Measurements from ENCODE around the gene TRIM31.
"Not testable (repeated sequence)": the region's sequence is repeated elsewhere in the genome, so short reads cannot be mapped to it uniquely, and the experiment has no call there.

Gene TRIM31

DNA sequence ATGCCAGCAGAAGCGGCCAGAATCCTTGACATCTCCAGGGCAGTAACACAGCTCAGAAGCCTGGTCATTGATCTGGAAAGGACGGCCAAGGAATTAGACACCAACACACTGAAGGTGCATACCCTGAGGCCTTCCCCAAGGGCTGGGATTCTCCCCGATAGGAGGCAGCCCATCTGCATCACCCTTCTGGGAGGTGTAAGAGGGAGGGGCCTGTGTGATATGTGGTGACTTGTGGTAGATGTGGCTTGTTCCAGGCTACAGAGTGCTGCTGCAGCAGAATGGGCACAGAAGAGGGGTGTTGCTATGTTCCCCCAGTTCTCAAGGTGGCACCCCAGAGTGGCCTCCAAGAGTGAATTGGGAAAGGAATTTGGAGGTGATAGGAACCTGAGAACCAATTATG lies 34.2 kb upstream of the TRIM31 start:
- no peak for DNase-seq (ENCODE audit: low read depth)
- no peak overlapping the region for H3K4me3 ChIP-seq (replicated peaks; ENCODE audit: low read depth, low read length)
- TF ChIP-seq, protein P1, sequence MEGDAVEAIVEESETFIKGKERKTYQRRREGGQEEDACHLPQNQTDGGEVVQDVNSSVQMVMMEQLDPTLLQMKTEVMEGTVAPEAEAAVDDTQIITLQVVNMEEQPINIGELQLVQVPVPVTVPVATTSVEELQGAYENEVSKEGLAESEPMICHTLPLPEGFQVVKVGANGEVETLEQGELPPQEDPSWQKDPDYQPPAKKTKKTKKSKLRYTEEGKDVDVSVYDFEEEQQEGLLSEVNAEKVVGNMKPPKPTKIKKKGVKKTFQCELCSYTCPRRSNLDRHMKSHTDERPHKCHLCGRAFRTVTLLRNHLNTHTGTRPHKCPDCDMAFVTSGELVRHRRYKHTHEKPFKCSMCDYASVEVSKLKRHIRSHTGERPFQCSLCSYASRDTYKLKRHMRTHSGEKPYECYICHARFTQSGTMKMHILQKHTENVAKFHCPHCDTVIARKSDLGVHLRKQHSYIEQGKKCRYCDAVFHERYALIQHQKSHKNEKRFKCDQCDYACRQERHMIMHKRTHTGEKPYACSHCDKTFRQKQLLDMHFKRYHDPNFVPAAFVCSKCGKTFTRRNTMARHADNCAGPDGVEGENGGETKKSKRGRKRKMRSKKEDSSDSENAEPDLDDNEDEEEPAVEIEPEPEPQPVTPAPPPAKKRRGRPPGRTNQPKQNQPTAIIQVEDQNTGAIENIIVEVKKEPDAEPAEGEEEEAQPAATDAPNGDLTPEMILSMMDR (IDR thresholded peaks at IDR 0.05; ENCODE audit: low read length, missing control alignments), result no peak

DNA sequence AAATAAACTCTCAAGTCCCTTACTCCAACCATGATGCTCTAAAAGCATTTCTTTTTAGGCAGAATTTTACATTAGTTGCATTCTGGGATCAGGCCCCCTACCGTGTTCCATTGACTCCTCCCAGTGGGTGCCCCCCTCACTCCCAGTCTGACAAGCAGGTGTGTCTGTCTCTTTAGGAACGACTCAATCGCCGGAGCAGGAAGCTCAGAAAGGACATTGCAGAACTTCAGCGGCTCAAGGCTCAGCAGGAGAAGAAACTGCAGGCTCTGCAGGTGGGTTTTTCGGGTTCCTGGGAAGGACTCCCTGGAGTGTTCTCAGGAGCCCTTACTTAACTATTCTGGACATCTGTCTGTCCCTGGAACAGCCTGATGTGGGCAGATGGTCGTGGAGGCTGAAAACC lies 32.9 kb upstream of the TRIM31 start:
- H3K4me3 ChIP-seq (replicated peaks; ENCODE audit: low read depth, low read length), result no peak overlapping the region
- TF ChIP-seq, protein P1 (IDR thresholded peaks at IDR 0.05; ENCODE audit: low read length, missing control alignments), result no peak
- no peak for DNase-seq (ENCODE audit: low read depth)

DNA sequence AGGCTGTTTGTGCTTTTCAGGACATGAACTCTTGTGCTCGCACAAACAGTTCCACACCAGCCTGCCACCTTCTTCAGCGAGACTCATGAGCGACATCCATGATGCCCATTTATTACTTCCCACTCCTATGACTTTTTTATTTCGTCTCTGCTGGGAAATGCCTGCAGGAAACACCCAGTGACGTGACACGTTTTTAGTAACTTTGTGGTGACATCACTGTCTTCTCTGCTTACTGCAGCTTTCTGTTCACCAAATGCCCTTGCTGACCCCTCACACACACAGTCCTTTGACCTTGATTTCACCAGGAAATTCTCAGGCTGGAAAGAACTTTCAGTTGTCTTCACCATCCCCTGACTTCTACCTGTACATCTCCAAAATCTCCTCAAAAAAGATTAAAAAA lies 31.9 kb upstream of the TRIM31 start:
- no peak for DNase-seq (ENCODE audit: low read depth)
- no peak overlapping the region for H3K4me3 ChIP-seq (replicated peaks; ENCODE audit: low read depth, low read length)
- TF ChIP-seq, protein P1 (IDR thresholded peaks at IDR 0.05; ENCODE audit: low read length, missing control alignments), result no peak

DNA sequence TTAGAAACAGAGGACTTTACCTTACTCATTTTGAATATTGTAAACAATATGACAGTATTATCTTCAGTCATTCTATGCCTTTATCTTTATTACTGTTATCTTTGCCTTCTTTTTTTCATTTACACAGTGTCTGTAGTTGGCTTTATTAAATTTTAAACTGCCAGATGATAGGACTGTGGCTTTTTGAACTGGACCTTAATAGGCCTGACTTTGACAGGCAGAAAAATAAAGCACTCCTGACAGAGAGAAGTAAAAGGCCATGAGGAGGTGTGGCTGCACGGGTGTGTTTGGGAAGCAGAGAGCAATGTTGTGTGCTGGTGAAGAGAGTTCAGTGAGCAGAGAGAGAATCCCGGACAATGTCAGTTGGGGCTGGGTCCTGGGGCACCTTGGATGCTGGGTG lies 30.9 kb upstream of the TRIM31 start:
- TF ChIP-seq, protein P1 (IDR thresholded peaks at IDR 0.05; ENCODE audit: low read length, missing control alignments), result no peak

DNA sequence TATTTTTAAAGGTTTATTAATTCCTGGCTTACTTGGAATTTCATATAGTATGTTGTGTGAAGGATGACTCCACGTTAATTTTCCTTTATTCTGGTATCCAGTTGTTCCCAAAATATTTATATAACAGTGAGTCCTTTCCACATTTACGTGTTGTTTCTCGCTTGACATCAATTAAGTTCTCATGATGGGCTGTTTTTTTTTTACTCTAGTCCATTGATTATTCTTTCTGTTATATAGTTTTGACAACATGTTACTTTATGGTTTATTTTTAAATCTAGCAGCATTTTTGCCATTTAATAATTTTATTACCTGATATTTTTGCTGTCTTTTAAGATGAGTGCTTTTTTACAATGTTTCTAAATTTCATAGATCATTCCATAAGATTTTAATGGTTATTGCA lies 29.8 kb upstream of the TRIM31 start:
- TF ChIP-seq, protein P1 (IDR thresholded peaks at IDR 0.05; ENCODE audit: low read length, missing control alignments), result no peak
- H3K4me3 ChIP-seq (replicated peaks; ENCODE audit: low read depth, low read length), result no peak overlapping the region
- DNase-seq (ENCODE audit: low read depth), result no peak

More for the DNA sequence above, 30.9 kb upstream of the TRIM31 start:
- H3K4me3 ChIP-seq (replicated peaks; ENCODE audit: low read depth, low read length), result no peak overlapping the region
- no peak for DNase-seq (ENCODE audit: low read depth)

DNA sequence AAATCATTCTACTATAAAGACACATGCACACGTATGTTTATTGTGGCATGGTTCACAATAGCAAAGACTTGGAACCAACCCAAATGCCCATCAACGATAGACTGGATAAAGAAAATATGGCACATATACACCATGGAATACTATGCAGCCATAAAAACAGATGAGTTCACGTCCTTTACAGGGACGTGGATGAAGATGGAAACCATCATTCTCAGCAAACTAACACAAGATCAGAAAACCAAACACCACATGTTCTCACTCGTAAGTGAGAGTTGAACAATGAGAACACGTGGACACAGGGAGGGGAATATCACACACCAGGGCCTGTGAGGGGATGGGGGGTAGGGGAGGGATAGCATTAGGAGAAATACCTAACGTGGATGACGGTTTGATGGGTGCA lies 27.4 kb upstream of the TRIM31 start:
- not testable (repeated sequence) for DNase-seq (ENCODE audit: low read depth)

DNA sequence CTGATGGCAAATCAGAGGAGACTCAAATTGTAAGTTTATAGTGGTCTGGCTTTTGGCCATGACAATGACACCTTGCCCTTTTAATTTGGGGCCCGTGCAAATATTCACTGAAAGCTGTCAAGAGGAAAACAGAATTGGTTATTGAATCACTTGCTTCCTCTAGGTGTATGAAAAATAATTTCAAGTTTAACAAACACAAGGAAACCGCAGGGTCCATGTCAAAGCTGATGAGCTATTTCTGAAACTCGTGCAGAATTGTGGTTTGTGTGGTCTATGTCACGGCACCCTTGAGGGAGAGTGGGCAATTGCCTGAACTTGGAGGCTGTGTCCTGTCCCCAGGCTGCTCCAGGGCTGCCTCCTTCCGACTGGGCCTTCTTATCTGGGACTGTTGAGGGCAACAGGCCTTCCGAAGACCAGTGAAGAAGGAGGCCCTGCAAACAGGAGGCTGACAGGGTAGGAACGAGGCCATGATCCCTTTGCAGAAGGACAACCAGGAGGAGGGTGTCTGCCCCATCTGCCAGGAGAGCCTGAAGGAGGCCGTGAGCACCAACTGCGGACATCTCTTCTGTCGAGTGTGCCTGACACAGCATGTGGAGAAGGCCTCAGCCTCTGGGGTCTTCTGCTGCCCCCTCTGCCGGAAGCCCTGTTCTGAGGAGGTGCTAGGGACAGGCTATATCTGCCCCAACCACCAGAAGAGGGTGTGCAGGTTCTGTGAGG lies 23.8 kb upstream of the TRIM31 start:
- TF ChIP-seq, protein P1 (IDR thresholded peaks at IDR 0.05; ENCODE audit: low read length, missing control alignments), result no peak
- H3K4me3 ChIP-seq (replicated peaks; ENCODE audit: low read depth, low read length), result no peak overlapping the region
- no peak for DNase-seq (ENCODE audit: low read depth)

More for the DNA sequence above, 27.4 kb upstream of the TRIM31 start:
- not testable (repeated sequence) for H3K4me3 ChIP-seq (replicated peaks; ENCODE audit: low read depth, low read length)

Measured in fibroblast of pulmonary artery (primary cell).